Umbilical cord (tissue), 2 donors: ENCODE measurements around the gene FOLR1. TPM values are rescaled to one million over a fixed set of nuclear protein-coding genes. Genes with fewer than 3 reads are reported as not detected.
A peak's percentile ranks its signal among the peaks of the same experiment; 100 is the strongest.

ENCODE experiments used
- DNase-seq: peaks from one replicate; pipeline ENCODE4 v3.0.0-alpha.2; 2015; ENCODE audit warnings: low spot score
- total RNA-seq: library from RNA; depleted of rRNA; stranded (reverse); fragments of >200 nt; gene quantifications from one replicate; pipeline ENCODE4 v1.2.3, GENCODE V29; 2014; ENCODE audit warnings: low replicate concordance; ENCODE audit not compliant: insufficient read depth

FOLR1 gene
- total RNA-seq, 1 donor from 2014 or later, result 5.1 TPM

DNA sequence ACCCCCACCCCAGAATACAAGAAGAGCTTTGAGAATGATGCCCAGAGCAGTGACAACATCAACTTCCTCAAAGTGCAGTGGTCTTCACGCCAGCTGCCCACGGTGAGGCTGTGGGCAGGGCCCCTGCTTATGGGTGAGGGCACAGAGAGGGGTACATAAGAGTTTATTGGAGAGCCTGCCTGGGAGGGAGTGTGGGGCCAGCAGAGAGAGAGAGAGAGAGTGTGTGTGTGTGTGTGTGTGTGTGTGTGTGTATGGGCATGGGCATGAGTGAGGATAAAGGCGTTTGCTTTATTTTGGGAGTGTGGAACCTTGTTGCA, 42.5 kb downstream of the FOLR1 start:
- no peak for DNase-seq

DNA sequence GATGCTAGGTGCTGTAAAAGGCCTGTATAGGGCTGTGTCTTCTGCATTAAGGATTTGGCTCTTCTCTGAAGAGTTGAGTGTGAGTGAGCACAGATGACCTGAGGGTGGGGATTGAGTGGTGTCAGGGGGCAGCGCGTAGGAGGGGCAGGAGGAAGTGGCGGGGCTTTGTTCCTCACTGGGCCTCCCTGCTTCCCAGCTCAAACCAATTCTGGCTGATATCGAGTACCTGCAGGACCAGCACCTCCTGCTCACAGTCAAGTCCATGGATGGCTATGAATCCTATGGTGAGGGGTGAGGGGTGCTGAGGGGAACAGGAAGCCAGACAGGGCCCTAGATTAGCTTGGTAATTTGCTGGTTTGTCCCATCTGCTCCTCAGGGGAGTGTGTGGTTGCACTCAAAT, 43.0 kb downstream of the FOLR1 start:
- no peak for DNase-seq

DNA sequence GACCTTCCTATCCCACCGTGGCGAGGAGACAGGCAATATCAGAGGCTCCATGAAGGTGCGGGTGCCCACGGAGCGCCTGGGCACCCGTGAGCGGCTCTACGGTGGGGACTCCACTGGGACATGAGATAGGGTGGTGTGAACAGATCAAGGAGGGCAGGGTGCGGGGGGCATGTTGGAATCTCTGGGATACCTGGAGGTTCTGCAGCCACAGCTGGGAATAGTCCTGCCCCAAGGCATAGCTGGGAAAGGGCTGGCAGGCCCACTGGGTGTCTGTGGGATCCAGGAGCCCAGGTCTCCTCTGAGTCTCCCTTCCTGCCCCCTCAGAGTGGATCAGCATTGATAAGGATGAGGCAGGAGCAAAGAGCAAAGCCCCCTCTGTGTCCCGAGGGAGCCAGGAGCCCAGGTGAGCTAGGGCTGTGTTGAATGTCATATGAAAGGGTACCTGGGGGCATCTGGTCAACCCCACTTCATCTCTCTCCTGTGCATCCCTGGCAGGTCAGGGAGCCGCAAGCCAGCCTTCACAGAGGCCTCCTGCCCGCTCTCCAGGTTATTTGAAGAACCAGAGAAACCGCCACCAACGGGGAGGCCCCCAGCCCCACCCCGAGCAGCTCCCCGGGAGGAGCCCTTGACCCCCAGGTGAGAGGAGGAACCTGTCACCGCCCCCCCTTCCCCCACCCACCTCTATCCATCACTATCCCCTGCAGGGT, 43.6 kb downstream of the FOLR1 start:
- DNase-seq, result no peak

DNA sequence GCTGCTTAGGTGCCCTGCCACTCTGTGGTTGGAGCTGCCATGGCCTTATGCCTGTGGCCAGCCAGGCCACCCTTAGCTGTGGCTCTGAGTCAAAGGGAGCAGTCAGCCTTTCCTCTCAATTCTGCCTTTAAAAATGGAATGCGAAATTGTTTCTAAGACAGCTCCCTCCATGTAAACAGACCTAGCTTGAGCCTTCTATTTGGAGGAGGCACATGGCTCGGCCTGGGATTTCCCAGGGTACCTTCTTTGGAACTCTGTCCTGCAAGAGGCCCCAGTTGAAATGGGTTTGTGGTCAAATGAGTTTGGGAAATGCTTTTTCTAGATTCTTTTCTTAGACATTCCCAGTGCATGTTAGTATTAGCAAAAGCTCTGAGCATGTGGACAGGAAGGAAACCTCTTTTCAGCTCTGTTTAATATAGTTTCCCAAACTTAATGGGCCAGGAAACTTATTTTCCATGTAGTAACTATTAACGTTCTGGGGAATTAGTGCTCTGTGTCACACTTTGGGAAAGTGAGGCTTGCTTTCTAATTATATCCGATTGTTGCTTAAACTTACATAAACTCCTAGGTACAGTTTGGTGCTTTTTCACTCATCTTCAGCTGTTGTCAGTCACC, 44.2 kb downstream of the FOLR1 start:
- DNase-seq, result no peak

DNA sequence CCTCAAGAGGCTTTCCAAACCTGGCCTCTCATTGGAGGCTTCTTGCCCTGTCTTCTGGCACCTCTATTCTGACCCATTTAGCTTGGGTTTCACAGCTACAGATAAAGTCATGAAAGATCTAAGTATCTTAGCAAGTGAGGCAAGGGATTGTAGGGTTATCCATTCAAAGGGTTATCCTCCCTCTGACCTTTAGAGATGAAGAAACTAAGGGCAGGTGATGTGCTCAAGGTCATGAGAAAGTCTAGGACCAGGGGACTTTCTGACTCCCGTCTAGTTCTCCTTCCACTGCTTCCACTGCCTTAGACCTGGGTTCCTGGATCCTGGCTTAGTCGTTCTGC, 44.8 kb downstream of the FOLR1 start:
- no peak for DNase-seq

DNA sequence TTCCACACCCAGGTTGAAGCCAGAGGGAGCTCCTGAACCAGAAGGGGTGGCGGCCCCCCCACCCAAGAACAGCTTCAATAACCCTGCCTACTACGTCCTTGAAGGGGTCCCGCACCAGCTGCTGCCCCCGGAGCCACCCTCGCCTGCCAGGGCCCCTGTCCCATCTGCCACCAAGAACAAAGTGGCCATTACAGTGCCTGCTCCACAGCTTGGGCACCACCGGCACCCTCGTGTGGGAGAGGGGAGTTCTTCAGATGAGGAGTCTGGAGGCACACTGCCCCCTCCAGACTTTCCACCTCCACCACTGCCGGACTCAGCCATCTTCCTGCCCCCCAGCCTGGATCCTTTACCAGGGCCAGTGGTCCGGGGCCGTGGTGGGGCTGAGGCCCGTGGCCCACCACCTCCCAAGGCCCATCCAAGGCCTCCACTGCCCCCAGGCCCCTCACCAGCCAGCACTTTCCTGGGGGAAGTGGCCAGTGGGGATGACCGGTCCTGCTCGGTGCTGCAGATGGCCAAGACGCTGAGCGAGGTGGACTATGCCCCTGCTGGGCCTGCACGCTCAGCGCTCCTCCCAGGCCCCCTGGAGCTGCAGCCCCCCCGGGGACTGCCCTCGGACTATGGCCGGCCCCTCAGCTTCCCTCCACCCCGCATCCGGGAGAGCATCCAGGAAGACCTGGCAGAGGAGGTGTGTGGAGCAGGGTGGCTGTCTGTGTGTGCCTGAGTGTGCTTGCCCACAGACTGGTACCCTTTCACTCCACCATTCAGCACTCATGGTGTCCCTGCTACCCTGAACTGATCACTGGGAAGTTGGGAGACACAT, 45.4 kb downstream of the FOLR1 start:
- DNase-seq, result no peak

DNA sequence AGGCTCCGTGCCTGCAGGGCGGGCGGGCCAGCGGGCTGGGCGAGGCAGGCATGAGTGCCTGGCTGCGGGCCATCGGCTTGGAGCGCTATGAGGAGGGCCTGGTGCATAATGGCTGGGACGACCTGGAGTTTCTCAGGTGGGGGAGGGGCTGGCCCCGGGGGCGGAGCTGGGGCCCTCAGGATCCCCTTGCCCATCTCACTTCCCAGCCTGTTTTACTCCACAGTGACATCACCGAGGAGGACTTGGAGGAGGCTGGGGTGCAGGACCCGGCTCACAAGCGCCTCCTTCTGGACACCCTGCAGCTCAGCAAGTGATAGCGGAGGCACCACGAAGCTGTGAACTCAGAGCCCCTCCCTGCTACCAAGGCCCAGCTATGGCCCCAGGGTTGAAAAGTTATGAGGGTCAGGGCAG, 46.1 kb downstream of the FOLR1 start:
- DNase-seq, result peak; percentile 53

DNA sequence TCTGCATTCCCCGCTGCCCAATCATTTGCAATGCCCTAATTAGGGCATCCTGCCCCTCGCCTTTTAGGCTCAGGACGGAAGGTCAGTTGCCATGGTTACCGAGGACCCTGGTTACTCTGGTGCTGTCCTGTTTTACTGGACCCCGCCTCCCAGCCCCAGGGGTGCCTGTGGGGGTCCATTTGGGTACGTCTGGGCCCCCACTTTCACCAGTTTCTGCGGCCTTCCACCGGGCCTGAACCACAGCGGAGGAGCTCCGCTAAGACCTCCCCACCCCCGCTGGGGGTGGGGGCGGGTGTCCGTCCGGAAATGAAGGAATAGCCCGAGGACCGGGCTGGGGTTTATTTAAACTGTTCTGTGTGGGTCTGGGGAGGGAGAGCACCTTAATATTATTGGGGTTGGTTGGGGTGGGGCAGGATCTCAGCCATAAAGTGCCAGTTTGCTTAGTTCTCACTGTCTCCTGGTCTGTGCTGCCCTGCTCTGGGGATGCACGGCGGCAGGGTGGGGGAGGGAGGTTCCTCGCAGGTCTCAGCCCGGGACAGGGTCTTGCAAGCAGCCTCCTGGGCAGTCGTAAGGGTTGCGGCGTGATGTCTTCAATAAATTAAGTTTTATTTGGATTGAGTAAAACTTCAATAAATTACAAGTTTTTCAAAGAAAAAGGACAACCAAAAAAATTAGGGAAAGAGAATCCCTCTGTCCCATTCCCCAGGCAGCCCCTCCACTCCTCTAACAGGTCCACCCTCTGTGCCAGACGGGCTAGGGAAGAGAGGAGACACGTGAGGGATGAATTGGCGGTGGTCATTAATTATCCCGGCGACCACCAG, 46.8 kb downstream of the FOLR1 start:
- no peak for DNase-seq

DNA sequence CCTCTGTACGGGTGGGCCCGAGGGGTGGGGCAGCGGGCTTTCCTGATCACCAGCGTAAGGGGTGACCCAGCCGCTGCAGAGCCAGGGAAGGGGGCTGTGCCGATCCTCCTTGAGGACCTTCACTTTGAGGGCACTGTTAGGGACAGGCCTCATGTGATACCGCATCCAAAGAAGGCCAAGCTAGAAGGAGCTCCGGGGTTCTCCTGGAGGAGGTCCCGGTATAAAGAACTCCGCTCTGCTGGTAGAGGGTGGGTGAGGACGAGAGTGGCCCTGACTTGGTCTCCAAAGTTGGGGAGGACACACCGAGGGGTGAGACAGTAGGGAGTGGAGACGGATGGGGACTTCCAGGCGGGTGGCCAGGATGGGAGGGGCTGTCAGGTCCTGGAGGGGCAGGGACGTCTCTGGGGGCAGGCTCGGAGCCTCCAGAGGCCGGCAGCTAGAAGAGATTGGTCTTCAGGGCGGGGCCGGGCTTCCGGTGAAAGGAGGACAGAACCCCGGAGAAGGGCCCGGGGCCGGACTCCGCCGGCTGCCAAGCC, 47.4 kb downstream of the FOLR1 start:
- peak; percentile 75 for DNase-seq

DNA sequence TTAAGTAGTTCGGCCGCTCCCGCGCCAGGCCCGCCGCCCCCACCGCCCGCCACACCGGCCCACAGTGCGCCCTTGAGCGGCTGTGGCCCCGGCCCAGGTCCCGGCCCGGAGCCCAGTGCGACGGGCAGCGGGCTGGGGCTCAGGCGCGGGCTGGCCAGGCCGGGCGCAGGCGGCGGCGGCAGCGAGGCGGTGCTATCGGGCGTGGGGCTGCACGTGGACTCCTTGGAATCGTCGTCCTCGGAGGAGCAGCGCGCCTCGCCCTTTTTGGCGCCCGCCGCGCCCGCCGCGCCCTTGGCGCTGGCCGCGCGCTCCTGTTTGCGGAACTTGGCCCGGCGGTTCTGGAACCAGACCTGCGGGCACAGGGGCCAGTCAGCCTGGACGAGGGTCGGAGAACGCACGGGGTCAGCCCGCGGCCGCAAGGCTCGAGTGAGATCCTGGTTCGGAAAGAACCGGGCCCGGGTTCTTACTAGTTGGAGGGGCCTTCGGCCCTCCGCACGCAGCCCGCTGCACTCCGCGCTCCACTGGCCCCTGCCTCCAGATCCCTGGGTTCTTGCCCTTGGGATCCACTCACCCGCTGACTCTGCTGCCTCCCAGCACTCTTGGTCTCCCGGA, 48.0 kb downstream of the FOLR1 start:
- peak; percentile 41 for DNase-seq

DNA sequence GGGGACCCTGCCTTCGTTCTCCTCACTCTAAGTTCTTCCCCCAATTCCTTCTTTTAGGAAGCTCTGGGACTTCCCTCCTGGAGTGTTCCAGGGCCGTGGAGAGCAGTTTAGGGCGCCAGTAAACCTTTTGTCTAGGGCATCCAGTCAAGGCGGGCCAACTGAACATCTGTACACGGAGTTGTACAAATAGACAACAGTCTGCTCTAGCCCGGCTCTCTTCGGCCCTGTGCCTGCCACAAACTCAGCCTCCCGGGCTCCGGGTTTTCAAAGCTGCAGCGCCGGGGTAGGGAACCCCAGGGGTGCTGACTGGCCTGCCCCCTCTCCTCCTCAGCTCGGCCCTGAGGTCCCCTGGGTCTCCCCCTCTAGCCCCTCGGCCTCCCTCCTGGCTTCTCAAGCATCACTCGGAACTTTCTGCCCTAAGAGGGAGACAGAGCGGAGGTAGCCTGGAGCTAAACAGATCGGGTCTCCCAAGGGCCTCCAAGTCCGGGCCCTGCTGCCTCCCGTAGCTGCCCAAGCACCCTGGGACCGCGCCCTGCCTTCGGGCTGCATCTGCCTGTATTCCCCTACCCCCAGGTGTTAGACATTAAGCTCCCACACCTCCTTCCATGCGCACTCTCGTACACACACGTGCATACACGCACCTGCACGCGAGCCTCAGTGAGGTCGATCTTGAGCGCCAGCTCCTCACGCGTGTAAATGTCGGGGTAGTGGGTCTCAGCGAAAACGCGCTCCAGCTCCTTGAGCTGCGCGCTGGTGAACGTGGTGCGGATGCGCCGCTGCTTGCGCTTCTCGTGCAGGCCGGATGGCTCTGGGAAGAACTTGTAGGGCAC, 48.7 kb downstream of the FOLR1 start:
- DNase-seq, result no peak

DNA sequence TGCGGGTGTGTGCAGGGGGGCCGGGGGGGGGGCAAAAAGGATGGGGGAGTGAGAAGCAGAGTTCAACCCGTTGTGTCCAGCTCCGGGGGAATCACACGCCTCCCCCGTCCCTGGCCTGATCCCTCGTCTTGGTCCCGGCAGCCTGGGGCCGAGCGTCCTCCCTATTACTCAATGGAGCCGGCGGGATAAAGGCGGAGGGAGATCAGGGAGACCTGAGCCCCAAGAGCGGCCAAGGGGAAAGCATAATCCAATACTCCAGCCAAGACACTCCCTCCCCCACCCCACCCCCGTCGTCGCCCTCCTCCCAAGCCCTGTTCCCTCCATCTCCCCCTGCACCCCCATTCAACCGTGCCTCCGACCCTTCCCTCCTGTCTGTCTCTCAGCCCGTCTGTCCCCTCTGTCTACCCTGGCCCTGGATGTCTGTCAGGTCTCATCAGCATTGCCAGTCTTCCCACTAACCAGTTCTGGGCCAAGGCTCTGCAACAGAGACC, 49.4 kb downstream of the FOLR1 start:
- DNase-seq, result no peak

DNA sequence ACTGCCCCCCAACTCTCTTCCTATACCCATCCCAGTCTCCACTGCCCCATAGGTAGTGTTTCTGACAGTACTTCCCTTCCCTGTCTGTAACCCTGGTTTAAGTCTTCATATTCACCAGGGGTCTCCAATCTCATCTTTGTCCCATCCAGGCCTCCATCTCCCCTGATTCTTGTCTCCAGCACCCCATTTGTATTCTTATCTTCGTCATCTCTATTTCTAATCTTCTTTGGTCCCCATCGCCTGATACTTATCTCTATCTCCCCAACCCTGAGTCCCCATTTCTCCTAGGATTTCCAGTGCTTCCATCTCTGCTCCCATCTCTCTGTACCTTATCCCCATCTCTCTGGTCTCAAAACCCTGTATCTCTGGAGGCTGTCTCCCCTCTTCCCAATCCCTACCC, 50.2 kb downstream of the FOLR1 start:
- no peak for DNase-seq

DNA sequence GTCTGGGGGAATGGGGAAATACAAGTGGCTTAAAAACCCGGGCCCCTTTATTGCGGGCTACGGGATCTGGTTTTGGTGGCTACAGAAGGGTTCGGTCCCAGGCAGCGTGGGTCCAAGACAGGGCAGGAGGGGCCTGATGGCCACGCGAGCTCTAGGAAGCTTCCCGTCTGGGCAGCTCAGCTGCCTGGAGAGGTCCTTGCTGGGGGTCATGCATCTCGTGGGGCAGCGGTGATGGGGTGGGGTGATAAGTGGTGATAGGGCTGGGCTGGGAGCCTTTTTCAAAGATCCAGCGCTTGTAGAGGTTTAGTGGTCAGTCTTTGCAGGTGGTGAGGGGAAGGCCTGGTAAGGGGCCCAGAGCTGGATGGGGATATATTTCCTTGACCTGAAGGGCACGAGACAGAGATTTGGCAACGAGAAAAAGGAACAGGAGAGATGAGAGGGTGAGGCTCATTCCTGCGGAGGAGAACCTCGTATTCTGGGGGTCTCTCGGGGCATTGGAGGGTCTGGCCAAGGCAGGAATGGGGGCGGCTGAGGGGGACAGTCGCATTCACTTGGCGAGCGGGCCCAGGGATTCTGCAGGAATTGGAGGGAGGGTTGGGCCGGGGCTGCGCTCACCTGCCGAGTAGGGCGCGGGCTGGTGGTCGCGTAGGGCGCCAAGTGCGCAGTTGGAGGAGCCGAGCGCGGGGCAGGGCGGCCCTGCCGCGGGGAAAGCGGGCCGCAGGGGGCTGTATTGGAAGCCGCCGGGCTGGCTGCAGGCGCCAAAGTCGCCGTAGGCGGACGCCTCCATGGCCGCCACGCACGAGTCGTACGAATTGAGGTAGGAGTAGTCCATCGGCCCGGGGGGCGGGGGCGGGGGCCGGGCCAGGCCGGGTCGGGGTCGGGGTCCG, 51.5 kb downstream of the FOLR1 start:
- no peak for DNase-seq

DNA sequence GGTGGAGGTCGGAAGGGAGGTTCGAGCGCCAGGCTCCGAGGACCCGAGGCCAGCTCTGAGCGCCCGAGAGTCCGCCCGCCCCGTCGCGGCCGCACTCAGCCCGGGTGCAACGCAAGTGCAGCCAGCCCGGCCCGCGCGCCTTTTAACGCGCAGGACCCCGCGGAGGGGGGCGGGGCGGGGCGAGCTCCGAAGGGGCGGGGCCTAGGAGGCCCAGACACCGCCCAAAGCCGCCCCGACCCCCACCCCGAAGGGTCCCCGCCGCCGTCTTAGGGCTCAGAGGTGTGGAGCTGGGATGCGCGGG, 52.1 kb downstream of the FOLR1 start, which contains the start of gene PHOX2A:
Gene PHOX2A (minus strand): TSS at position 117 of the 301 bp plus-strand sequence. CDS start 172 bp downstream, outside the sequence.
- no peak for DNase-seq

DNA sequence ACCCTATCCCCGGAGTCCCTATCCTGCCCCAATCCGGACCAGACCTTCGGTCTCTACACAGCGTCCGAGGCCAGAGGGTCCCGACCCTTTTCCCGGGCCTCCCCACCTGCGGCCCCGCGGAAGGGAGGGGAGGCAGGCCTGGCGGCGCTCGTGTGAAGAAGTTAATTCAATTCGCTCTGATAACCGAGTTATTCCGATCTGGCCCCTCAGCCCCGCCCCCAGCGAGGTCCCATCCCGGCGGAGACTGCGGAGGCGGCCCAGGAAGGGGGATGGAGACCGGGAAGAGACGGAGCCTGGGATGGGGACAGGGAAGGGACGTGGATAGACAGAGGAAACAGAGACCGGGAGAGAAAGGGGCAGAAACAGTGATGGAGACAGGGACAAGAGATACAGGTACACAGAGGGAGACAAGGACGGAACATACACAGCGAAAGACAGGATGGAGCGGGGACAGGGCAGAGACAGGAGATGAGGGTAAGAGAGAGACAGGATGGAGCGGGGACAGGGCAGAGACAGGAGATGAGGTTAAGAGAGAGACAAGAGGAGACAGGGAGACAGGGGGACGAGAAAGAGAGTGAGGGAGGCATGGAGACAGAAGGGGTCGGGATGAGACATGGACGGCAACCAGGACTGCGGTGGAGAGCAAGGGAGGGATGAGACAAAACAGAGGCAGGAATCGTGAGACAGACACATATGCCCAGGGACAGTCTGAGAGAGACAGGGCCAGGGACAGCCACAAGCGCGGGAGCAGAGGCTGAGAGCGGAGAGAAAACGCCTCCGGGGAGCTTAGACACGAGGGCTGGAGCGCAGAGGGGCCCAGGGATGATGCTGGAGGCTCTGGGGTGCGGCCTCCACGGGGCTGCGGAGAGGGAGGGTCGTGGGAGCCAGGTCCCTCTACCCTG, 52.7 kb downstream of the FOLR1 start:
- no peak for DNase-seq

DNA sequence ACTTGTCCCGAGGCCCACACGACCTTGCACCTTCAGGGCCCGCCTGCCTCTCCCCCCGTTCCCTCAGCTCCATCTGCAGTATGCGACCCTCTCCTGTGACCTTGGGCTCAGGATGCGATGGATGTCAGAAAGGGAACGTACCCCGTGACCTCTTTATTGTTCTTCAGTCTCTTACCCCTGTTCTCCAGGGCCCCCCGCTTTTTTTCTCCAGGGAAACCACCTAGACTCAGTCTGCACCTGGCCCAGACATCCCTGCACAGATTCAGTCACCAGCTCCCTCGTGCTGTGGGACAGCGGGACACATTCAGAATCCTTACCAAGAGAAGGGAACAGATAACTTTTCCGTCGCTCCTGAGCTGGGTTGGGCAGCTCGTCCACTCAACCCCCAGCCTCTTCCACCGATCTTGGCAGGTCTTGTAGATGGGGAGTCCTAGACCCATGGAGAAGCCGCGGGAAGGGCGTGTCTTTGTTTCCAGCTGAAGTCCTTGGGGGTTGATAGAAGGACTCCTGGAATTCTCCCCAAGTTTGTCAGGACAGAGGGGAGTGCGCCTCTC, 53.4 kb downstream of the FOLR1 start:
- no peak for DNase-seq
